TTC549 (cell line): ENCODE results near the gene EMILIN3.

Source experiments
- FAIRE-seq: peaks from 2 replicates; lab custom pipeline; 2012; peaks lifted over from hg19 to GRCh38; lab: Jason Lieb, UNC

The EMILIN3 gene, protein sequence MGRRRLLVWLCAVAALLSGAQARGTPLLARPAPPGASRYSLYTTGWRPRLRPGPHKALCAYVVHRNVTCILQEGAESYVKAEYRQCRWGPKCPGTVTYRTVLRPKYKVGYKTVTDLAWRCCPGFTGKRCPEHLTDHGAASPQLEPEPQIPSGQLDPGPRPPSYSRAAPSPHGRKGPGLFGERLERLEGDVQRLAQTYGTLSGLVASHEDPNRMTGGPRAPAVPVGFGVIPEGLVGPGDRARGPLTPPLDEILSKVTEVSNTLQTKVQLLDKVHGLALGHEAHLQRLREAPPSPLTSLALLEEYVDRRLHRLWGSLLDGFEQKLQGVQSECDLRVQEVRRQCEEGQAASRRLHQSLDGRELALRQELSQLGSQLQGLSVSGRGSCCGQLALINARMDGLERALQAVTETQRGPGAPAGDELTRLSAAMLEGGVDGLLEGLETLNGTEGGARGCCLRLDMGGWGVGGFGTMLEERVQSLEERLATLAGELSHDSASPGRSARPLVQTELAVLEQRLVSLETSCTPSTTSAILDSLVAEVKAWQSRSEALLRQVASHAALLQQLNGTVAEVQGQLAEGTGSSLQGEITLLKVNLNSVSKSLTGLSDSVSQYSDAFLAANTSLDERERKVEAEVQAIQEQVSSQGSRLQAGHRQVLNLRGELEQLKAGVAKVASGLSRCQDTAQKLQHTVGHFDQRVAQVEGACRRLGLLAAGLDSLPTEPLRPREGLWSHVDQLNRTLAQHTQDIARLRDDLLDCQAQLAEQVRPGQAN

DNA sequence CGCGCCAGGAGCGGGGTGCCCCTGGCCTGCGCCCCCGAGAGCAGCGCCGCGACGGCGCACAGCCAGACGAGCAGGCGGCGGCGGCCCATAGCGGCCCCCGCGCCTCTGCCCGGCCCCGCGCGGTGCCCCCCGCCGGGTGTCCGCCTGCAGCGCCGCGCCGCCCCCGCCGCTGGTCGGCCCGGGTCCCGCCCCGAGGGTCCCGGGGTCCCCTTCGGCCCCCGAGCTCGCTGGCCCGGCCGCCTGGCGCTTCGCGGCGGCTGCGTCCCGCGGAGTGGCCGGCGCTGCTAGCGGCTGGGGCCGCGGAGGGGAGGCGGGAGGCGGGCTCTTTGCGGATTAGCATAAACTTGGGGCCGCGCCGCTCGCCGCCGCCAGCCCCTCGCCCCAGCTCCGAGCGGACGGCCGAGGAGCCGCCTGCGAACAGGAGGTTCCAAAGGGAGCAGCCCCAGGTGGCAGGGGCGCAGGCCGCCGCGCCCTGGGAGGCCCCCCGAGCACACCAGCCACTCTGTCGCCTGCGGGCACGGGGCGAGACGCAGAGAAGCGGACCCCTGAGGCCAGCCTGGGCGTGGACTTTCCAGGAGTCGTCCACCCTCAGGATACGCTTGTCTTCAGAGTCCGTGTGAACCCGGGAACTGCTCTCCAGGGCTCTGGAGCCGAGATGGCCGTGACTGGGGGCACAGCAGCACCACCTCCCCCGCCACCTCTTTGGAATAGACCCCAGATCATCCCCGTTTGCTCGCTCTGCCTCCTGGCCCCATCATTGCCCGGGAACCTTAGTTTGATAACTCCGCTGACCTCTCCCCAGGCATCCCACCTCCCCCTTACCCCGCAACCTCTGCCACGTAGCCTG, at the start of gene EMILIN3:
Gene EMILIN3, minus strand, starts transcription at position 273 of the 847 bp plus-strand sequence. Its CDS starts 184 bp downstream, at position 89.
- FAIRE-seq = no peak

DNA sequence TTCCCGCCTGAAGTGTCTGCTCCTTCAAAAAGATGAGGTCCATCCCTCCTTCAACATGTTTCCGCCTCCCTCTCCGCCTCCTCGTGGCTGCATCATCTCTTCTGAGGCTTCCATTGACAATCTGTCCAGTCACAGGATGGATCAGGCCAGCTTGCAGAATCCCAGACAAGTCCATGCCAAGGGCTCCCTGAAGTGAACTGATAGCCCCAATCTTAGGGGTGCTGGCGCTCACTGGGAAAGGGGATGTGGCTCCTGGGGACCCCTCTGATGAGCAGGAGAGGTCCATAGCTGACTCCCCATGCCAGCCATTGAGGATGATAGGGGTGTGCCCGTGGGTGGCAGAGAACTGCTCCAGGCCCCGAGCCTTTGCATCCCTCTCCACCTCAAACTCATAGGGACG, 48.6 kb upstream of the EMILIN3 start:
- no peak for FAIRE-seq

DNA sequence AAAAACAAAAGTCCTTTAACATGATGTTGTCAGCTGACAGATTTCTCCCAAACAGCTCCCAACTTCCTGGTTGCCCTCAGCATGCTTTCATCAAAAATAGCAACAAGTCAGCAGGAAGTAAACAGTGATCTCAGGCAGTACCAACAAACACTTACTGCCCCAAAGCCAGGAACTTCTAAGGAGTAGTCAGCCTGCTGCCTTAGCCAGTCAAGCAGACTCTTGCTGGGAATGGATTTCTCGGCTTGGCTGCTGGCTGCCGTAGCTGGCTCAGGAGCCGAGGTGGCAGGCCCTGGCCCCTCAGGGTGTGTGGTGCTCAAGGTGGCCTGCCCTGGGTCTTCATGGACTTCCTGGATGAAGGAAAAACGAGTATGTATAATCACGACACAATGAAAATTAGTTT, 46.6 kb upstream of the EMILIN3 start:
- FAIRE-seq = no peak

DNA sequence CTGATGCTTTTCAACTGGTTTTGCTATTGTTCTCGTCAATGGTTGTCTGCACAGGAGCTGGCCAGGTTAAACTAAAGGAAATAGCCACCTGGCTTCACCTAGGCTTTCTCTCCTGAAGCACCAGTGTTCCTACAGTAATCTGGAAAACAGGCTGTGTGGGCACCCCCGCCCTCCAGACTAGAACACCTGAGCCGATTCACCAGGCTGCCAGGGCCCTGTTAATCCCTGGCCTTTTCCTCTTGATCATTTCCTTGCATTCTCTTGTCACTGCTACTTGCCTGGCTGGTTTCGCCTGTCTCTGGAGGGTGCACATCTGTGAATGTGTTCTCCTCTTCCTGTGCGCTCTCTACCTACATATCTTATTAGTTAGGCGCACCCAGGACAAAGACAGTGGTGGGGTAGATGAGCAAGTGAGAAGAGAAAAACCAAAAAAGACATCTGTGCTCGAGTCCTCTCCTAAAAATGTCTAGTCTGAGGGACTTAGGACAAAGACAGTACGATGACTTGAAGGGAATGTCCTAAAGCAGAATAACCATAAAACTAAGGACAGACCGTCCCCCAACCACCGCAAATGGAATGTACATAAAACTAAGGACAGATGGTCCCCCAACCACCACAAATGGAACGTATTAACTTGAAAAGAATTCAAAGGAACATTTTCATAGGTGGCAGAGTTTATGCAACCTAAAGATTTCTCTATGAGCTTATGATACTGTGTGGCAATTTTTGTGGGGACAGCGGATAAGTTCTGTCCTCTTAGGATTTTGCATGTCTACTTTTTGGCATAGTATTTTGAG, 45.9 kb upstream of the EMILIN3 start:
- FAIRE-seq = no peak

DNA sequence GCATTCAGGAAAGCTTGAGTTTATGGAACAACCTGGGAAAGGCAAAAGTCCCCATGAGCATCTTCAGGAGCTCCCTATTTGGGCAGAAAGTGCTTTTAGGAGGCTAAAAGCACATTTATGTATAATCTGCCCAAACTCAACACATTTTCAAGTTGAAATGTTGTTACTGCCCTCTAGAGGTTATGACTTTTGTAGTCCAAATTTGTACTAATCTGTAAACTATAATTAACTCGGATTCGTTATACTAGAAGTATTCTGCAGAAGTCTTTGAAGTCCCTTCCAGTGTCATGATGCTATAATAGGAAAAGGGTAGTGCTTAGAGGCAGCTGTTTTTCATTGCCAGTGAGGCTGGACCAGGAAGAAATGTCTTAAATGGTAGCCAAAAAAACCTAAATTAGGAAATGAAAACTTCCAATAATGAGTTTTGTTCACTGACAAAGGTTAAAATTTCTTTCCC, 44.8 kb upstream of the EMILIN3 start:
- FAIRE-seq = no peak

DNA sequence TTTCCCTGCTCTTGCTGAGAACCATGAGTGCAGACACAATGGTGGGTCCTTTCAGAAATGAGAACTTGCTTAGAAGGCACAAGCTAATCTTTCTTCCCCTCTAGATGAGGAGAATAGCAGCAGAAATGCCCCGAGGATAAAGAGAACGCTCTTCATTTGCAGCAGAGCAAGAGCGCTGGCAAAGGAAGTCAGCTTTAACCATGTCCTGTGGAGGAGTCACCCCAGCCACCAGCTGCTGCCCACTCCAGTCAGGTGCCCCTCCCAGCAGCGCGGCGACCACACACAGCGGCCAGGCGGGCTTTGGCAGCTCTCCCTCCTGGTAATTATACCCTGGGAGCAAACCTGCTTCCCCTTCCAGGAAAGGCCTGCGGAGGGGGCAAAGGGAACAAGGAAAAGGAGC, 42.4 kb upstream of the EMILIN3 start:
- FAIRE-seq = no peak

DNA sequence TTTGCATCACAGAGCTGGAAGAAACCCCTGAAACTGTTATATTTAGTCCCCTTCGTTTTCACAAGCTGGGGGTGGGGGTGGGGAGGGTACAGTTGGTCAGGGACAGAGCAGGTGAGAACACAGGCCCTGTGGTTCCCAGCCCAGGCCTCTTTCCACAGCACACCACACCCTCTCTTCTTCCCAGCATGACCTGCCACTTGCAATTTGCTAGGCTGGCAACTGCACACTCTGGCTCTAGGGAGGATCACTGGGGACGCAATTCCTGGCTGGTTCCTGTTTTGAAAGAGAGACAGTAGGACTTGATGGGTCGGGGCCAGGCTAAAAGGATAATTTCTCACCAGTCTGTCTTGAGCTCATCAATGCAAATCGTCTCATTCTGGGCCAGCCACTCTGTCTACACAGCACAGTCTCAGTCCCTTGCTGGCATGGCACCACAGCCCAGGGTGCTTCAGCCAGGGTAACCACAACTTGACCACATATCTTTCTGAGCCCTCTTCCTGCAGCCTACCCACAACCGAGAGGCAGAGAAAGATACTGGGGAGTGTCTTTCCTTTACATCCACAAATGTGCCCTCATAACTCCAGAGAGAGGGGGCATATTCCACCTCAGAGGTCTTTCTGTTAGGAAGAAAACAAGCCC, 41.7 kb upstream of the EMILIN3 start:
- FAIRE-seq = no peak

DNA sequence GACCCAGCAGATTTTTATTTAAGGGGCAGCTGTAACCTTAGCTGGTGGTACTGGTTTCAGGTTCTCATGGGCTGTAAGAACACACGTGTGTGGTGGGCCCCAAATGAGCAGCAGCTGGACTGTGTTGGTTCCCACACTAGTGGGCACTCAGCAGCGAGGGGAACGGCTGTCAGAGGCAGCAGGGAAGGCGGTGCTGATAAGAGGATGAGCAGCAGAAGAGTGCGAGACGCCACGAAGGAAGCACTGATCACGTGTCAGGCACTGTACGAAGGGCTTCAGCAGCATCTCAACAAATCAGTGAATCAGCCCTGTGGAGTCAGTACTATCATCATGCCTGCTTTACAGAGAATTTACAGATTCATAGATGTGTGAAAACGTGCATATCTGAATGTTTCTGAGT, 41.0 kb upstream of the EMILIN3 start:
- no peak for FAIRE-seq

DNA sequence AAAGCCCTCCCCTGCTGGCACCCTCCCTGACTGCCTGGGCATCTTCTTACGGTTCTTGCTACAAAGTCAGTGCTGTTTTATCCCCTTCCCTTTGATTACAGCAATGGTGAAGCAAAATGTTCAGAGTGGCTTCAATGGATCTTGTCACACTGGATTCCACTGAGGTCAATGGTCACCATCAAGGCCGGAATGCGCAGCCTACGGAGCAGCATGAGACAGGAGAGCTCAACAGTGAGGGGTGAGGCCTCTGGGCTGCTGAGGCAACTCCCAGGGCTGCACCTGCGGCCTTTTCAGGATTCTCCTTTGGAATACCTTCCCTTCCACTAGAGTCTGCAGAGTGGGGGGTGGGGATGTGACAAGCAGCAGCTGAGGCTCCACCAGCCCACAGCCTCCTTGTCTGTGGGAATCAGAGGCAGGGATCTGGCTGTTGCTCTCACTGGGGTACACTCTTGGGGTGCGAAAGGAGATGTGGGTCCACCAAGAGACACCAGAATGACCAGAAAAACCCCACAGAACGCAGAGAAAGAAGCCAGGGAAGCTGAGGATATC, 40.4 kb upstream of the EMILIN3 start:
- no peak for FAIRE-seq

DNA sequence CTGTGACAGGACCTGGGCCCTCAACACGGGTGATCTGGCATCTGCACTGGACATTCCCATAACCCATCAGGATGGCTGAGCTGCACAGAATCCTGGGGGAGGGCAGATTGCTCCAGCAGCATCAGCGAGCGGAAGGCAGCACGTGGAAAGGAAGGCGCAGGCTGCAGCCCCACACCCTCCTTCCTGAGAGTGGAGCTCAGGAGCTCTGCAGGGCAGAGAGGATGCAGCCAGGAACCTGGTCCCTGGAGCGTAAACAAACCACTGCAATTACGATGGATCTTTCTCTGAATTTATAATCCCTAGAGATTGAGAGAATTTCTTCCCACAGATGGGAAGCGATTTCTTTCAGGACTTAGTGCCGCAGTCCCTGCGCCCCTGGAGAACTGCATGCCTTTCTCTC, 39.7 kb upstream of the EMILIN3 start:
- no peak for FAIRE-seq

DNA sequence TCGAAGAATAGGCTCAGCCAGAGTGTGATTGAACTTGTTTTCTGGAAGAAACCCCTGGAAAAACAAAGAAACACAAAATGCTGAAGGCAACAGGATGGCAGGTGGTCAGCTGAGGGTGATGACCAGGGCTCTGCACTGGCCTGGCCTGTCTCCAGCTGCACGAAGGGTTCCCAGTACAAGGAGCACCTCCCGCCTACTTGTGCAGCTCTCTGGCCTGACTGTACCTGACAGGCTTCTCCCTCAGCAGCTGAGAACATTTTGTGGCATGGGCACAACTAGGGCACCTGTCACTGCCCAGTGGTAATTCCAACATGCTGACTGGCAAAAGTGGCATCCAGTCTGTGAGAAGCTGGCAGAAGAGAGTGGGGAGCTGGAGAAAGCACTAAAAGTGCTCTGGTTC, 38.8 kb upstream of the EMILIN3 start:
- no peak for FAIRE-seq

DNA sequence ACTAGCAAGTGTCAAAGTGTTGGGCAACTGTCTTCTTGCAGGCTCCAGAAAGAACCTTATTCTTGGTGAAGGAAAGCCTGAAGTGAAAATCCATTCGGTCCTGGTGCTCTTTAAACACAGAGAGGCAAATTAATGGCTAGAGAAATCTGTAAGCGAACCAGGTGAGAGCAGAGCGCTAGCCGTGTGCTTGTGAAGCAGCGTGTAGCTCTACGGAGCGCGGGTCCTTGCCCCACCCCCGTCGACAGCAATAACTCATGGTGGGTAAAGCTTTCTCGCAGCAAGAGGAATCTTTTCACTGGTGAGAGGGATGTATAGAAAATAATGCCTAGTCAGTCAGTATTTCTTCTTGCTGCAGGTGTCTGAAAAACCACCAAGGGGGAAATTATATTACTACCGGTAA, 37.0 kb upstream of the EMILIN3 start:
- no peak for FAIRE-seq

DNA sequence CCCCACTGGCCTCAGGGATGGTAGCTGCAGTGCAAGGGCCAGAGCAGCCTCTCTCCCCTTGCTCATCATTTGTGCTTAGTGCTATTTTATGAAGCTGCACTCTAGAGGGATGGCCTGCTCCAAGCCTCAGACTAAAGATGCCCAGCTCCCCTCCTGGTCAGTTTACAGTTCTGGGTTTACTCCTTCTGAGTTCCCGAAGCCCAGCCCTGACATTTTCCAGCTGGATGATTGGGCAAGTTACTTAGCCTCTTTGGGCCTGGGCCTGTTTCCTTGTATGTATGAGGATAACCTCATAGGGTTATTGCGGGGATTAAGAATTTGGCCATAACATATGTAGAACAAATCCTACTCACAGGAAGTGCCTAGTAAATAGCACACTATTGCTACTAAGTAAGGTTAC, 31.8 kb upstream of the EMILIN3 start:
- no peak for FAIRE-seq

DNA sequence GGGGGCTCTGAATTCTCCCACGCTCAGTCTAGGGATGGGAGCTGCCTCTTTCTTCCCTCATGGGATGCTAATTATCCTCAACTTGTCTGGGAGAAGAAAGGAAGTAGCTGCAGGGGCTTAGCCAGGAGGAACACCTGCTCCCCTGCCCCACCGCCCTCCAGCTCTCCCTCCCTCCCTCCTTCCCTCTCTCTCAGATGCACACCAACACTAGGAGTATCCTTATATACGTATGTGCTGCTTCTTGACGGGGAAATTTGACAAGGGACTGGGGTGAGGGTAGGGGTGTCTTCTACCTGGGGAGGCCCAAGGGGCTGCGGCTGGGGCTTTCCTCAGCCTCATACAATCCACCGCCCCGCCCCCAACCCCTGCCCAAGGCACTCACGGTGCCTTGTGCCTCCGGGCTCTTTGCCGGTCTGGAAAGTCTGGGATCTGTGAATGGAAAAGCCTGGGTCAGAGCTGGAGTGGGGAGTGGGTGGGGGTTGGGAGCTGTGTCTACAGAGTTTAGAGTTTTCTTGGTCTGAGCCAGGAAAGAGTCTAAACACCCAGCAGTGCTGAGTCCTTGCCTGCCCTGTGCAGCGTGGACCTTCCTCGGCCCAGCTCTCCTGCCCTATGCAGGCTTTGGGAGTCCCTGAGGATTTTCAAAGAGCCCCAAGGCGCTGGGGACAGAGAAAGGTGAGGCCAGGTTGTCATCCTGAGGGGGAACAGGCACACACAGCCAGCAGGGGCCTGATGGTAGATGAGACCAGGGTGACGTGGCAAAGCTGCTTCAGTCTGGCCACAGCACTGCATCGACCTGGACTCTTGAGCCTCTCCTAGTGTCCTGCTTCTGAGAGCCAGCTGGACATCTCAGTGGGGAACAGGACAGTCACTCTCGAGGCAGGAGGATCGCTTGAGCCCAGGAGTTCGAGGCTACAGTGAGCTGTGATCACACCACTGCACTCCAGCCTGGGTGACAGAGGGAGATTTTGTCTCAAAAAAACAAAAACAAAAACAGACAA, 29.3 kb upstream of the EMILIN3 start:
- FAIRE-seq = no peak

DNA sequence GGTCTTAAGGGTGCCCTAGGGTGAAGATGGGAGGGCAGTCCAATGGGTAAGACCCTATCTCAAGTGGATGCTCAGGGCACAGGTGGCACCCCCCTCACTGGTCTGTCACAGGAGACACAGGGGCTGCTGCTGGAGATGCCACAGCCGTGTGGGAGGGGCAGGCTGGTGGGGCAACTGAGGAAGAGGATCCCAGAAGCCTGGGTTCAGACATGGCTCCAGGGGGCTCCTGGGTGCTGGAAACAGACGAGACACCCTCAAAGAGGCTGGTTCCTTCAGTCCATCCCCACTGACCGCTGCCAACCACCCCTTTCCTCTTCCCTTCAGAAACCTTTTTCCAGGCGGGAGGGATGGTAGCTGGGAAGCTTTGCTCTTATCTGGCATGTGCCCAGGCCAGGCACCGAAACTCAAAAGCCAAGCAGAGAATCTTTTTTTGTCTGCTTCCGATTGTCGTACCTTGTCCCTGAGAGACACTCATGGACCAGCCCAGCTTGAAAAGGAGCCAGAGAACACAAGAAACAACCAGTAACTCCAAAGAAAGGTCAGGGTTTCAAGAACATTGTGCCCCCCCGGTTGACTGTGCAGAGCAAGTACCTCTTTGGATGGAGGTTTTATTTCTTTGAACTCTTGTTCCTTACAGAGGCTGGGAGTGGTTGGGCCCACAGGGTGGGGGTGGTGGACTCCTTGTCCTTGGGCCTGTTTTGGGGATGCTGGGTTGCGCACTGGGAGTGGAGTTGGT, 28.5 kb upstream of the EMILIN3 start:
- FAIRE-seq = no peak

DNA sequence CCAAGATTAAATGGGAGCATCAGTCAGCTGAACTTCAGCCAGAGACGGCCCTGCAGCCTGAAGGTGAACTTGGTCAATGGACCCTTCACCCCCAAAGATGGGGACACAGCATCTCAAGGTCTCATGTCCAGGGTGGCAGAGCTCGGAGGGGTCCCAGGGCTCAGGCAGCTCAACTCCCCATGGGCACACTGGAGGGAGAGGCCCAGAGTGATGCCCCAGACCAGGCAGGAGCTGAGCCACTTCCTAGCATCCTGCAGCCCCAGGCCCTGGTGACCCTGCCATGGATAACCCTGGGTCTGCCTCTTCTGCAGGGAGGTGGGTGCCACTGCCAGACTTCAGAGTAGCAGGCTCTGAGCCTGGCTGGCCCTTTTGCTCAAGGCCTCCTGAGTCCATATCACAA, 27.5 kb upstream of the EMILIN3 start:
- FAIRE-seq = no peak

DNA sequence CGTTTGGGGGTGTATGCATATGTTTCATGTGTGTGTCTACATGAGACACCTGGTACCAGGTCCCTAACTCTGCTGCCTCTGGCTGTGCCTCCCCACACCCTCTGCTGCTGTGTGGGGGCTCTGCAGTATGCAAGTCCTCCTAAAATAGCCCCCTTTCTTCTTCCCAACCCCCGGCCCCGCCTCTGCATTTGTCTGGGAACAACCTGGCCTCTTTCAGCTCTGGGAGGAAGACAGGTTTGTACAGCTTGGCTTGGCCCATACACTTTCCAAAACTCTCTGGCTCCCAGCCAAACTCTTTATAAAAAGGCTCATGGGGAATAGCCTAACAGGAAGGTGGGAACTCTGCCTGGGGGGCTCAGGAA, 27.1 kb upstream of the EMILIN3 start:
- FAIRE-seq = no peak

DNA sequence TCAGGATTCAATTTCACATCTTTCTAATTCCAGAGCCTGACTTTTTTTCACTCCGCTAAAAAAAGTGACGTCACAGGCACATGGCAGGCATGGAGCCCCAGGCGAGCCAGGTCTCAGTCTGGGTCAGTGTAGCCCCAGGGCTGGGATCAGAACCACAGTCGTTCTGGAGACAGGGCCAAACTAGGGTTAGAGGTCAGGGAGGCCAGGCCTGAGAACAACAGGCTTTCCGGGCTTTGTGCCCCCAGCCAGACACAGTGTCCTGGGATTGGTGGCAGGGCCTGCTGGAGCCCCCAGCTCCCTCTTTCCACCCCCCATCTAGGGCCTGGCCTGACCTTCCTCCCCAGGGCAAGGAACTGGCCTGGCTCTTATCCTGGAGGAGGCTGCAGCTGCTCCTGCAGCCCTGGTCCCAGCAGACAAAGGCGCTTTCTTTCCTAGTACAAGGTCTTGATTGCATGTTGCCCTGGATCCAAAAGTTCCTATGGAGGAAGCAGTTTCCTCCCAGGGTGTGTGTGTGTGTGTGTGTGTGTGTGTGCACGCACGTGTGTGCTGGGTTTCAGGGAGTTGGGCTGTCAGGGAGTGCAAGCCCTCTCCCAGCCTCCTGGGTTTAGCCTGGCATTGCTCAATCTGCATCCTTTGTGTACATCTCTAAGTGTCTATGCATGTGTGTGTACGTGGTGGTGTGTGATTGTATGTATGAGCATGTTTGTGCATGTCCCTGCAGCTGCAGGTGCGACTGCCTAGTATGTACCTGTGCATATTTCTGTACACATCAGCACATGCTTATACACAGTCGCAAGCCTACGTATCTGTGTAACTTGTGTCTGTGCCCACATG, 26.5 kb upstream of the EMILIN3 start:
- no peak for FAIRE-seq
